ENCODE results near the gene SLC17A2. TPM values are rescaled to one million over a fixed set of nuclear protein-coding genes. Genes with fewer than 3 reads are reported as not detected.

Gene SLC17A2
- total and polyA plus RNA-seq, 2 donors (not counting 1 experiment from before 2014, with no cell fraction given) = not detected

- peaks cover 78% of the 10 kb centered on the region for H3K4me1 Mint-ChIP-seq
- intact Hi-C loops (cut with micrococcal nuclease) = loop anchor here (1.0 to 5.0 kb wide), 4 partner anchors 30 to 1875 kb away; a partner anchor contains a TSS
- Histone ChIP-seq H3K9me3 (ENCODE audit: control extremely low read depth in 1 of 3, control insufficient read depth in 2 of 3, insufficient read depth in 1 of 3, low read length in 2 of 3) (no peaks in the 10 kb centered on the region), H3K4me1 (ENCODE audit: control insufficient read depth in 2 of 2, insufficient read depth in 2 of 2, low read length in 2 of 2) (peaks cover 74 to 75% of the 10 kb centered on the region in 2 donors), H4K20me1 (ENCODE audit: control insufficient read depth, insufficient read depth, low read length, poor library complexity, severe bottlenecking) (peaks cover 28% of the 10 kb centered on the region), H3K4me3 (ENCODE audit: control extremely low read depth in 1 of 5, extremely low read depth in 1 of 5, insufficient read depth in 1 of 5, low read depth in 2 of 5, low read length in 4 of 5) (peak within 1 kb of the TSS; percentile 83 to 95 (median 92)), H3K9ac (ENCODE audit: low read length) (peak within 1 kb of the TSS; percentile 94), H3K27me3 (replicated peaks in 1 of 4; ENCODE audit: control extremely low read depth in 1 of 4, control insufficient read depth in 3 of 4, insufficient read depth in 4 of 4, low read length in 3 of 4) (no peaks in the 10 kb centered on the region), H3K4me2 (replicated peaks; ENCODE audit: low read depth, low read length, poor library complexity, severe bottlenecking) (peak within 1 kb of the TSS; percentile 82), H3K79me2 (ENCODE audit: control insufficient read depth, insufficient read depth, low read length) (peaks cover 48% of the 10 kb centered on the region), H3K36me3 (replicated peaks in 1 of 2; ENCODE audit: control extremely low read depth in 1 of 2, control insufficient read depth in 1 of 2, extremely low read depth in 1 of 2, insufficient read depth in 2 of 2, low read length in 1 of 2) (peaks cover 7 to 34% of the 10 kb centered on the region in 2 experiments), H2AFZ (ENCODE audit: insufficient read depth, low read depth, low read length, poor library complexity, severe bottlenecking) (peak within 1 kb of the TSS; percentile 48), H3K27ac (ENCODE audit: low read length in 2 of 2) (peak within 1 kb of the TSS; percentile 94 to 97)
- DNase-seq = peak; percentile 95
- 0% methylated on average over 5 of the region's 11 CpGs for WGBS (ENCODE audit: insufficient coverage)
- CTCF ChIA-PET = interaction anchor here (0.6 to 4.9 kb wide), 11 partner anchors 18 to 1185 kb away, joined by 3 to 37 read pairs (median 4); a partner anchor contains a TSS
- peak; percentile 84 for ATAC-seq (ENCODE audit: low read depth)
- no peak for TF ChIP-seq EZH2 (IDR thresholded peaks at IDR 0.05; ENCODE audit: borderline replicate concordance, insufficient read depth, low read depth, low read length, poor library complexity, severe bottlenecking)
- TF ChIP-seq, protein P1, sequence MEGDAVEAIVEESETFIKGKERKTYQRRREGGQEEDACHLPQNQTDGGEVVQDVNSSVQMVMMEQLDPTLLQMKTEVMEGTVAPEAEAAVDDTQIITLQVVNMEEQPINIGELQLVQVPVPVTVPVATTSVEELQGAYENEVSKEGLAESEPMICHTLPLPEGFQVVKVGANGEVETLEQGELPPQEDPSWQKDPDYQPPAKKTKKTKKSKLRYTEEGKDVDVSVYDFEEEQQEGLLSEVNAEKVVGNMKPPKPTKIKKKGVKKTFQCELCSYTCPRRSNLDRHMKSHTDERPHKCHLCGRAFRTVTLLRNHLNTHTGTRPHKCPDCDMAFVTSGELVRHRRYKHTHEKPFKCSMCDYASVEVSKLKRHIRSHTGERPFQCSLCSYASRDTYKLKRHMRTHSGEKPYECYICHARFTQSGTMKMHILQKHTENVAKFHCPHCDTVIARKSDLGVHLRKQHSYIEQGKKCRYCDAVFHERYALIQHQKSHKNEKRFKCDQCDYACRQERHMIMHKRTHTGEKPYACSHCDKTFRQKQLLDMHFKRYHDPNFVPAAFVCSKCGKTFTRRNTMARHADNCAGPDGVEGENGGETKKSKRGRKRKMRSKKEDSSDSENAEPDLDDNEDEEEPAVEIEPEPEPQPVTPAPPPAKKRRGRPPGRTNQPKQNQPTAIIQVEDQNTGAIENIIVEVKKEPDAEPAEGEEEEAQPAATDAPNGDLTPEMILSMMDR (IDR thresholded peaks at IDR 0.05) = no peak
- POLR2A ChIA-PET = interaction anchor here (0.6 to 2.7 kb wide), 8 partner anchors 12 to 1588 kb away, joined by 3 to 33 read pairs (median 3); partner anchors contain the start of gene HFE
- H3K4me3 Mint-ChIP-seq = peak within 1 kb of the TSS; percentile 97
- peaks cover 2% of the 10 kb centered on the region for H3K9me3 Mint-ChIP-seq (ENCODE audit: insufficient read depth)
- H3K27me3 Mint-ChIP-seq = no peaks in the 10 kb centered on the region
- peak within 1 kb of the TSS; percentile 98 for H3K27ac Mint-ChIP-seq
Measured at GRCh38 chr6:25962149-25963127, 31.9 kb upstream of the SLC17A2 start, which contains the start of gene TRIM38. TRIM38 (plus strand) TSS chr6:25962802; CDS start chr6:25966523, 3,721 bp downstream.
